Amygdala (tissue), 56 donors: Measurements from ENCODE around the gene PAWR.

Source experiments
- DNase-seq, 56 donors: peaks; one replicate each; lab custom pipeline; 2025; lab: John Stamatoyannopoulos, UW

Gene PAWR, protein sequence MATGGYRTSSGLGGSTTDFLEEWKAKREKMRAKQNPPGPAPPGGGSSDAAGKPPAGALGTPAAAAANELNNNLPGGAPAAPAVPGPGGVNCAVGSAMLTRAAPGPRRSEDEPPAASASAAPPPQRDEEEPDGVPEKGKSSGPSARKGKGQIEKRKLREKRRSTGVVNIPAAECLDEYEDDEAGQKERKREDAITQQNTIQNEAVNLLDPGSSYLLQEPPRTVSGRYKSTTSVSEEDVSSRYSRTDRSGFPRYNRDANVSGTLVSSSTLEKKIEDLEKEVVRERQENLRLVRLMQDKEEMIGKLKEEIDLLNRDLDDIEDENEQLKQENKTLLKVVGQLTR

DNA sequence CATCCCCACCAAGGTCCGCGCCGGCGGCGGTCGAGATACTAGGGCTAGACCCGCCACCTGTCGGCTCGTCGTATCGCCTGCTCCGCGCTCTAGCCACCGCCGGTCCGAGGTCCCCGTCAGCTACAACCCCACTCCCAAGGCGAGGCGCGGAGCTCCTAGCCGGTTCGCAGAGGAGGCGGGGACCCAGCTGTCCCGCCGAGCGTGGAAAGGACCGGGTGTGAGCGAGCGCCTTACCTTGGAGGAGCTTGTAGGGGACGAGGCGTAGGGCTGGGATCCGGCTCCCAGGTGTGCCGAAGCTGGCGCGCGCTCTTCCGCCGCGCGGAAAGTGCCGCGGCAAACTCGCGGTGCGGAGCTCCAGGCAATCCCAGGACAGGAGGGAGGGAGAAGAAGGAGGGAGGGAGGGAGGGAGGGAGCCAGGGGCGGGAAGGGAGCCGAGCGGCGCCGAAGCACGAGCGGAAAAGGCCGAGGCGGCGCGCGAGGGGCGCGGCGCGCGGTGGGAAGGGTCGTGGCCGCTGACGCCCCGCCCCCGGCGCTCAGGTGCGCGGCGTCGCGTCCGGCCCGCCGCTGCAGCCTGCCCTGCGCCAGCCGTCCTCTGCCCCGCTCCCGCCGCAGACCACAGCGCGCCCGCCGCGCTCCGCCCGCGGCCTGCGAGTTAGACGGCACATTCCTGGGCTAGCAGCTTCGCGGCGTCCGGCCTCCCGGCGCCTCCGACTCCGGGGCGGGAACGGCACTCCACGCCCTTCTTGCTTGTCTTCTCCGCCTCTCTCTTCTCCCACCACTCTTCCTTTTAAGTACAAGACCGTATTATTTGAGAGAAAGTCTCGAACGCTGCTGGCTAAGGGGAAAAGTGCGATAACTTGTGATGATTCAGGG lies at the start of gene PAWR:
PAWR (minus strand) TSS at position 327 of the 873 bp plus-strand sequence. CDS start 720 bp downstream, outside the sequence.
- DNase-seq, result peak in 21 of 56 donors; percentile 3 to 46 (median 22)

DNA sequence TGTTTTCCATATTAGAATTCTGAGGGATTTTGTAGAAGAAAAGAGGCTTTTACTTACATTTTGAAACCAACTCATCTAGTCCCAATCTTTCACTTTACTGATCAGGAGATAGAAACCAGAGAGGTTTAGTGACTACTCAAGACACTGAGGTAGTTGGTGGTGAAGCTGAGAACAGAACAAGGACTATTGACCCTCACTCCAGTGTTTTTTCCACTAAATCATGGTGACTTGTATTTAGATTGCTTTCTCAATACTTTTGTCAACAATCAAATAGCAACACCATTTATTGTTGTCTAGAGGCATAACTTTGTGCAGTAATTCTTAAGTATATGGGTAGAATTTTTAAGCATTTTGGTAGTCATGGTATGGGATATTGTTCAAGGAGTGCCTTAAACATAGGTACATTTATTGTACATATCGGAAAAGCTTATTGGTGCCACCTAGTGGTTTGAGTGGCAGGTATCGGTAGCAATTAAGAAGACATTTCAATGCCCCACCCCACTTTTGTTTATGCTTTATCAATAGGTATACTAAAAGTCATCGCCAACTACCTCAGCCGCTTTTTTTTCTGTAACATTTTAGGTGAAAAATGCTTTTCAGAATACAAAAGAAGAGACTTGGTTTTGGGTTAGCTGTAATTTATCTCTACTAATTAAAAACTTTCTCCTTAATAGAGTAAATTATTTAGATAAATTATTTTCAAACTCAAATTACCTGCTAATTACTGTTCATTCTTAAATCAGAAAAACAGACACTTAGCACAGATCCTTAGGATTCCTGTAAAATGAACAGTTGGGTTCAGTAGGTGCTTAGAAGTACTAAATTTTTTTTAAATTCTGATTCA lies 47.3 kb upstream of the PAWR start:
- peak in 1 of 56 donors; percentile 2 for DNase-seq

DNA sequence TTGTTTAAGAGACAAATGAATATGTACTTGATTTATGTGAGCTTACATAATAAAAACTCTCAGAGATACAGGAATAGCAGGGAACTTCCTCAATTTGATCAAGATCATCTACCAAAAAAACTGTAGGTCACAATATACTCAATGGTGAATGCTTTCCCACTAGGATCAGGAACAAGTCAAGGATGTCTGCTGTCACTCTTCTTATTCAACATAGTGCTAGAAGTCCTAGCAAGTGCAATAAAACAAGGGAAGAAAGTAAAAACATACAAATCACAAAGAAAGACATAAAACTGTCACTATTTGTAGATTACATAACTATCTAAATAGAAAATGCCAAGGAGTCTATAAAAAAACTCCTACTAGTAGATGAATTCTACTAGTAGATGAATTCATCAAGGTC lies 41.9 kb upstream of the PAWR start:
- no peak for DNase-seq

DNA sequence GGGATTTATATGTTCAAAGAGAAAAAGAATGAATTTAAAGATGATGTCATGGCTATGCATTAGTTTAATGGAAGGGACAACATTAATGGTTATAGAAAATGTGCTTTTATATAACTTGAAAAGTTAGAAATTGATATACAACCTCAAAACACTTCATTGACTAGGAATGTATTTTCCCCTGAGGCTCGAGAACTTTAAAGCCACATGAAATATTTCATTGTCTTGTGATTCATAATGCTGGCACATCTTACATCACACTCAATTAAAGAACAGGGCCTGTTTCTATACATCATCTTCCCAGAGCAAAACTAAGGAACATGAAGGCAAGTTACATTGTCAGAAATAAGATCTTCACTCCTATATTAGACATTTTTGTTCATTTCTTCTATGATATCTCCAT lies 35.2 kb upstream of the PAWR start:
- DNase-seq, result no peak

DNA sequence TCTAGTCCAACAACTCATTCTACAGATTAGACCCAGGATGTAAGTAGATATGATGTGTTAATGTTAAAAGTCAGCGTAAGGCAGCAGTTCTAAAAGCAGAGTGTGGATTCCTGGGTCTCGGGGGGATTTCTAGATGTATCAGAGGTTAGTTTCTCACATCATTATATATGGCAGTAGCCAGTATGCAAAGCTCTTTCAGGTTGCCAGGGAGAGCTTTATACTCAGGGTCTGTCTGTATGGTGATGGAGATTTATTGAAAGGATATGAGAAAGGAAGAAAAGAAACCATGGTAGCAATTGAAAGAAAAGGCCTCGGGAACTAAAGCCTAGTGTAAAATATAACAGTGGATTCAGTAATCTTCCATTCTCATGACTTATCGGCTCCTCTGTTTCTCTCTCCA lies 26.2 kb upstream of the PAWR start:
- DNase-seq, result no peak

DNA sequence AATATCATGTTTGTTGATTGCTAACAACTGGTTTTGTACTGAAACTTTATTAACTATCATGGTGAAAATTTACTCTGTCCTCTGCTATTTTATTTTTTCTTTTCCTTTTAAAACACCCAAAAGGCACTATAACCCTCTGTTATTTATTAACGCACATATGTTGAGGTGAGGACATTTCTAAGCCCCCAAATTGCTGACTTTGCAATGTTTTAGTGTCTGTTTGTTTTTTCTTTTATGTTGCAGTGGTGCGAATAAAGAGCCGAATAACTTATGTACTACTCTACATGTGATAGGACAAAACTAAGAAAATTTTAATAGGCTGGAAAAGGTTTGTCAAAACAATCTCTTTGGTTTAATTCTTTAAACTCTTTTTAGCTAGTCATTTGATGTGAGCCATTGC lies 24.5 kb upstream of the PAWR start:
- DNase-seq, result no peak

DNA sequence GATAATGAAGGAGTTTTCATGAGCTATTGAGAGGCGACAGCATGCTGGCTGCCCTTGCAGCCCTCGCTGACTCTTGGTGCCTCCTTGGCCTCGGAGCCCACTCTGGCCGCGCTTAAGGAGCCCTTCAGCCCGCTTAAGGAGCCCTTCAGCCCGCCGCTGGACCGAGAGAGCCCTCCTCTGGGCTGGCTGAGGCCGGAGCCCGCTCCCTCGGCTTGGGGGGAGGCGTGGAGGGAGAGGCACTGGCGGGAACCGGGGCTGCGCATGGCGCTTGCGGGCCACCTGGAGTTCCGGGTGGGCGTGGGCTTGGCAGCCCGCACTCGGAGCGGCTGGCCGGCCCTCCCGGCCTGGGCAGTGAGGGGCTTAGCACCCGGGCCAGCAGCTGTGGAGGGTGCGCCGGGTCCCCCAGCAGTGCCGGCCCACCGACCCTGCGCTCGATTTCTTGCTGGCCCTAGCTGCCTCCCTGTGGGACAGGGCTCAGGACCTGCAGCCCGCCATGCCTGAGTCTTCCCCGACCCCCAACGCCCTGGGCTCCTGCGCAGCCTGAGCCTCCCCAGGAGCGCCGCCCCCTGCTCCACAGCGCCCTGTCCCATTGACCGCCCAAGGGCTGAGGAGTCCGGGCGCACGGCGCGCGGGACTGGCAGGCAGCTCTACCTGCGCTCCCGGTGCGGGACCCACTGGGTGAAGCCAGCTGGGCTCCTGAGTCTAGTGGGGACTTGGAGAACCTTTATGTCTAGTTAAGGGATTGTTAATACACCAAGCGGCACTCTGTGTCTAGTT lies 20.1 kb upstream of the PAWR start:
- no peak for DNase-seq

DNA sequence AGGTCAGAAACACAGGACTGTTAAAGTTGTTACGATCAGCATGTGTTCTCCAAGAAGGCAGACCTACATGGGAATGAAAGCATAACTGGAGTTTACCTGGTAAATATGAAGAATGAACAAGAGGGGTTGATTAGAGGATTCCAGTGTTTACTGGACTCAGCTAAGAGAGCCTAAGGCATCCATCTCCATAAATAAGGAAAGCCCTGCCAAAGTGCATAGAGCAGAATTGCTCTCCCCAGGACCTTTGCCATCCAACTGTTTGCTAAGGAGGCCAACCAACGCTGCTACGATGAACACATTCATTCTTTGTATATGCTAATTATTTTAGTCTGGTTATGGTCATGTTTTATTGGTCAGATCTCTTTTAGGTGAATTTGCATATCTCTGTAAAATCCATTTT lies 17.1 kb upstream of the PAWR start:
- DNase-seq, result no peak

DNA sequence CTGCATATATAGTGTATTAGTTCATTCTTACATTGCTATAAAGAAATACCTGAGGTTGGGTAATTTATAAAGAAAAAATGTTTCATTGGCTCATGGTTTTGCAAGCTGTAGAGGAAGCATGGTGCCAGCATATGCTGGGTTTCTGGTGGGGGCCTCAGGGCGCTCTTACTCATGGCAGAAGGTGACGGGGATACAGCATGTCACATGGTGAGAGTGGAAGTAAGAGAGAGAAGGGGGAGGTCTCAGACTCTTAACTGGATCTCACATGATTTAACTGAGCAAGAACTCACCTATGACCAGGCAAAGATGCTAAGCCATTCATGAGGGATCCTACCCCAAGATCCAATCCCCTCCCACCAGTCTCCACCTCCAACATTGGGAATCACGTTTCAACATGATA lies 15.9 kb upstream of the PAWR start:
- no peak for DNase-seq

DNA sequence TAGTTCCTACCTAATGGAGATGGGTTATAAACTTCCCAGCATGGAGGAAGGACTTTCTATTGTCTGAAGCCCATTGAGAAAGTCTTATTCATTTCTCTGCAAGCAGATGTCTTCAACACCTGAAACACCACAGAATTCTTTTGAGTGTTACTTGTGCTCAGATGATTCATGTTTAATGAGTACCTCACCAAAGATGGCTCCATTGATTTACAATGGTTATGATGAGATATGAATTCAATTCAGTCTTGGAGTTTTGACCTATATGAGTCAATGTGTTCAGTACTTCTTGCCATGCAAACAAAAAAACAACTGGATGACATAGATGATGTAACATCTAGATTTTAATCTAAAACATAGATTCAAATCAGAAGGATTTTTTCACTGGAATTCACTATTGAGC lies 15.4 kb upstream of the PAWR start:
- DNase-seq, result no peak

DNA sequence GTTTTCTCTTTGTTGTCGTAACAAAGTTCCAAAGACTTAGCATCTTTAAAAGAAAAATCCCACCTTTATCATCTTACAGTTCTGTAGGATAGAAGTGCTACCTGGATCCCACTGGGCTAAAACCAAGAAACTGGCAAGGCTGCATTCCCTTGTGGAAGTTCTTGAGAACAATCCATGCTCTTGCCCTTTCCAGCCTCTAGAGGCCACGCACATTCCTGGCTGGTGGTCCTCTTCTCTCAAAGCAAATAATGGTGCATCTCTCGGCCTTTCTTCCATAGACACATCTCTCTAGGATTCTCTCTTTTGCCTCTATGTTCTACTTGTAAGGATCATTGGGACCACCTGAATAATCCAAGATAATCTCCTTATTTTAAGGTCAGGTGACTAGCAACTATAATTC lies 8.2 kb upstream of the PAWR start:
- no peak for DNase-seq

DNA sequence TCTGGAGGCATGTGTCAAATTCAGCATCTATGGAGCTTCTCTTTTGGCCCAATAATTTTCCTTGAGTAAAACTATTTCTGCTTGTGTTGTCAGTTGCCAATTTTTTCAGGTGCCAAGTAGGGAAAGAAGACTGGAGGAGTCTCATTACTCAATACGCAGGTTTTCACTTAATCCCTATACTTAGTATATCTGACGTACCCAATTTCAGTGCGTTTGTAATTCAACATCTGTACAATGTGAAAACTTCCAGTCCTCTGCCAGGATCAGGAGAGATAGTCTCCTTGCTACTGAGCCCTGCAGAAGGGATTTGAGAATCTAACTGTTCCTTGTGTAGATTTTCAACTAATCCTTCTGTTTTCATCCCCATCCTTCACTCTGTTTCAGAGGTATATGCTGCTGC lies 5.7 kb upstream of the PAWR start:
- no peak for DNase-seq

DNA sequence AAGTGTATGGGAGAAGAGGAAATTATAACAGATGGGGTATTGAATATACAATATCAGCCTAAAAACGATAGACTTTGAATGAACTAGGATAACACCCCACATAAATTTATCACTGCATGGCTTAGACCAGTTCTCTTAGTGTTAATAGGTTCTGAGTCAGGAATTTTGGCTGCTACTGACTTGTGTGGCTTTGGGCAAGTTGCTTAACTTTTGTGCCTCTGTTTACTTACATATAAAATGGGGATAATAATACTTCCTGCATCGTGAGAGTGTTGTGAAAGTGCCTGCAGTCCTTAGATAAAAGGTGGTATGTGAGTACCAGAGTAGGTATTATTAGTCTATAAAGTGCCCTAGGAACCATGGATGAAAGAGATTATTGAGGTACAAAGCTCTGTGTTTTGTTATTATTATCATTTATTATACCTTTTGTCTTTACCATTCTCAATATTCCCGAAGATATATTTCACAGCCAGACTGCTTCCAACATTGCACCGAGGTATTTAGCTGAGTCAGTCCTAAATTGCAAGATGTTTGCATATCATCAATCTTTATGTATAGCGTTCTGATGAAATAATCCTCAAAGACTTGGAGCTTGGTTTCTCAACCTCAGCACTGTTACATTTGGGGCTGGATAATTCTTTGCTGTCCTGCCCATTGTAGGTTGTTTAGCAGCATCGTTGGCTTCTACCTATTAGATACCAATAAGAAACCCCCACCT lies 2.3 kb upstream of the PAWR start:
- DNase-seq, result no peak

DNA sequence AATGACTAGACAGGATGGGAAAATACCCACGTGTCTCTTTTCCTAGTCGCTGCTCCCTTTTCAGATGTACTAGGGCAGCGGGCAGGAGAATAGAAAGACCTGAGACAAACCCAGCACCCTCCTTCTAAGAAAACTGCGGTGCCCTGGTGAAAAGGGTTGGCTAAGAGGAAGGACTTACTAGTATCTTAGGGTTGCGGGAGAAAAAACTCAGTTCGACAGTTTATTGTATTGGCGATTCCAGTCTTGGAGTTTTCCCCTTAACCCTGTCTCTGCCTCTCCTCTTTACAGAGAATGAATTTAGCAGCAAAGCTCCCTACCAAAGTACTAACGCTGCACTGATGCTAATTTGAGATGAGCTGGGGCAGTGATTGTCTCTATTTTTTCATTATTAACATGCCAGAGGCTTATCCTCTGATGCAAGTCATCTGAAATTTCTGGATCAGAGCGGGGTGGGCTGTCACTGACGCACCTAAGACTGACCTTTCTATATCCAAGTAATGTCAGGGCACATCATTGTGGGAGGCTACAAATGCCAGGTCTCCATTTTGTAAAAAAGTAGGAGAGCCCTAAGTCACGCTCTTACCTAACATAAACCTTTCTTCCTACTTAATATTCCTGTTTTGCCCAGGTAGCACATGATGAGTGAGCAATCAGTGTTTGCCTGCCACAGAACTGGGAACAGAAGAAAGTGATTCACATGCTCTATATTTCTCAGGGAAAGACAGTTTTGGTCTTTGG lies 916 bp upstream of the PAWR start:
- DNase-seq, result no peak

DNA sequence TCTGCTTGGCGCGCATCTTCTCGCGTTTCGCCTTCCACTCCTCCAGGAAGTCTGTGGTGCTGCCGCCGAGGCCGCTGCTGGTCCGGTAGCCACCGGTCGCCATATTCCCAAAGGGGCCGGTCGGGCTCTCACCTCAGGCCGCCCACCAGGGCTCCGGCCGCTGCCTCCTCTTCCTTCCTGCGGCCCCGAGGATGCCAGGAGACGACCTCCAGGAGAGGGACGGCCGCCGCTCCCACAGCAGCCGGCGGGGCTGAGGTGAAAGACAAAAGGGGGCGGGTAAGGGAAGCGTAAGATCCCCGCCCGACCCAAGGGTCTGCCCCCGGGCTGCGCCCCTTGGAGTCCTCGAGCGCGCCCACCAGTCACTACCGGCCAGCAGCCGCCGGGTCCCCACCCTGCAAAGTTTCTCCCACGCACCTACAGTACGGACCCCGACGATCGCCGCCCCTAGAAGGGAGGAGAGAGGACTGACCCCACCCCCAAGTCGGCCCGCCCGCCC lies 574 bp downstream of the PAWR start:
- peak in 2 of 56 donors; percentile 3 to 29 for DNase-seq

DNA sequence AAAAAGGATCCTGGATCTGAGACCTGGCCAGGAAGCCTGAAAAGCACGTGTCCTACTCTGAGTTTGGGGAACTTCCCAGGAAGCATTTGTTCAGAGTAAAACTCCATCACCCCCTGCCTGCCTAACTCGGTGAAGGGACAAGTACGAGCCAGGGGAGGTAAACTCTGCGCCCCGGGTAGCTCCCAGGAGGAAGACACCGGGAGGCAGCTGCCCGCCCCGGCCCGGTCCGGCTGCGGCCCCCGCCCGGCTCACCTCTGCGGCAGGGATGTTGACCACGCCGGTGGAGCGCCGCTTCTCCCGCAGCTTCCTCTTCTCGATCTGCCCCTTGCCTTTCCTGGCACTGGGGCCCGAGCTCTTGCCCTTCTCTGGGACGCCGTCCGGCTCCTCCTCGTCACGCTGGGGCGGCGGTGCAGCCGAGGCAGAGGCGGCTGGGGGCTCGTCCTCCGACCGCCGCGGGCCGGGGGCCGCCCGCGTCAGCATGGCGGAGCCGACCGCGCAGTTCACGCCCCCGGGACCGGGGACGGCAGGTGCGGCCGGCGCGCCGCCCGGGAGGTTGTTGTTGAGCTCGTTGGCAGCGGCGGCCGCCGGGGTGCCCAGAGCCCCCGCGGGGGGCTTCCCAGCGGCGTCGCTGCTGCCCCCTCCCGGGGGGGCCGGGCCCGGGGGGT lies 1.2 kb downstream of the PAWR start:
- DNase-seq, result peak in 9 of 56 donors; percentile 2 to 14 (median 4)

DNA sequence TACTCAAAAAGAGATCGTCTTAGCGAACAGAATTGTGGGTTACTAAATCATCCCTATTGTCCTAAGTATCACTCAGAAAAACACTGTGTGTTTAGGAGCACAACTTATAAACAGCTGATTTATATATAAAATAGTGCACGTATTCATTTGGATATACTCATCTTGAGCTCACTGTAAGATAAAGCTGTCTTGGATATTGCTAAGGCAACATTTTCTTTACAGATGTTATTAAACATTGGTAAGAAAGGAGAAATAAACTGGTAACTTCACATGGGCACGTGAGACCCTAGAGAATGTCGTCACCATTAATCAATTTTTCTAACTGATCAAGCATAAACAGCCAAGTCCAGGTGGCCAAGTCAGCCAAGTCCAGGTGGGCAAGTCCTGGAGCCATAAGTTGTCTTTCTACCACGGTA lies 1.7 kb downstream of the PAWR start:
- no peak for DNase-seq
